Stimulated activated CD4-positive, alpha-beta T cell treated with anti-CD3 and anti-CD28 coated beads, Interleukin-4, amount 100 ng/mL, for 4 hours (primary cell): Measurements from ENCODE around the gene TTC4.

Source experiments
- DNase-seq, 2 experiments: peaks; one replicate each; pipeline ENCODE4 v3.0.0-alpha.2; 2020

TTC4 gene

GRCh38 chr1:54787604-54788003 is 71.9 kb downstream of the TTC4 start:
- DNase-seq: no peak

- no peak for DNase-seq
Measured at GRCh38 chr1:54788459-54788858, 72.8 kb downstream of the TTC4 start.

DNA sequence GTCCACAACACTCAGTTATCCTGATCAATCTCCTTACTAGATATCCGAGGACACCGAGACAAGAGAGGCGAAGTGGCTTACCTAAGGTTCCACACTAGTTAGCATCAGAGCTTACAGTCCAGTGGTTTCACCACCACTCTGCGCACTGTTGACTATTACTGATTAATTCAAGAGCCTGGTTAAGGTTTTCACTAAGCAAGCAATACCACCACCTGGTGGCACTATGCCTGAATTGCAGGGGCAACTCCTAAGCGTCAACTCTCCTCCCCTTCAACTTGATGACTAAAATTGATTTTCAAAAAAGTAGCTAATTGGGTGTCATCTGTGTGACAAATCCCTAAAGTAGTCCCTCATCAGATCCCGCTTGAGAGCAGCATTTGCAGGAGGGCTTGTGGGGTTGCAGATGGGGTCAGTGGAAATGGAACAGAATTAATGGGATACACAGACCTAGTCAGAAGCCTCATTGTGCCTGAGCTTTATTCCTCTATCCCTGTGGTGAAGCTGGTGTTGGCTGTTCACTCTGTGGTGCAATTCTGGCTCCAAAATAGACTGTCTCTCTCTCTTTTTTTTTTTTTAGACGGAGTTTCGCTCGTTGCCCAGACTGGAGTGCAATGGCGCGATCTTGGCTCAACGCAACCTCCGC is 76.3 kb downstream of the TTC4 start:
- DNase-seq: peak in 1 of 2 experiments; percentile 36
